GM21526 (cell line): ENCODE results near the gene GNAI1.

Experiments
- ATAC-seq: cut with Tn5 transposase; IDR thresholded peaks from one replicate; pipeline ENCODE4 v1.9.1; 2021; ENCODE audit warnings: moderate library complexity; ENCODE audit not compliant: unreplicated experiment, low FRiP score

The GNAI1 gene

DNA sequence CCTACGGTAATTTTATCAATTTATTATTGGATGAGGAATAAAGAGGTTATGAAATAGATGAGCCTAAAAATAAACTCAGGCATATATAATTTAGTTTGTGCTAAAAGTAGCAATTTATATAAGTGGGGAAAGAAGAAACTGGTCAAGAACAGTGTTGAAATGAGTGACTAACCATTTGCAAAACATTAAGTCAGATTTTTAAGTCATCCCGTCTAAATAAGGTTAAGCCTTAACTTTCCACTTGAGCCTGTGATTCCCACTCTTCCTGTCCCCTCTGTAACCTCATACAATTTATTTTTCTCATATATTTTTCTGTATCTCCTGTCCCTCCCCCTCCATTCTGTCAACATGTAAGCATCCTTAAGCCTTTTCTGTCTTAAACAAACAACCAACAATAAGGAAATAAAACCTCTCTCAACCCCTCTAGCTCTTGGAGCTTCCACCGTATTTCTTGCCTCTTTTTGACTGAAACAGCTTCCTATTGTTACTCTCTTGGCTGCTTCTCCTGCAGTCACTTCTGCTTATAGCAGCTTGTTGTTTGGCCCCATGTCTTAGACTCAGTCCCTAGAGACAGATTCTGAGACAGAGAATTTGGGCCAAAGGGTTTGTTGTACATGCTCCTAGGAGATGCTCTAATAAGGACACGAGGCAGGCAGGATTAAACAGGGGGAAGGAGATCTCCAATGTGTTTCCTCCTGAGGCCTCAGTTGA, 109.7 kb downstream of the GNAI1 start:
- no peak for ATAC-seq

DNA sequence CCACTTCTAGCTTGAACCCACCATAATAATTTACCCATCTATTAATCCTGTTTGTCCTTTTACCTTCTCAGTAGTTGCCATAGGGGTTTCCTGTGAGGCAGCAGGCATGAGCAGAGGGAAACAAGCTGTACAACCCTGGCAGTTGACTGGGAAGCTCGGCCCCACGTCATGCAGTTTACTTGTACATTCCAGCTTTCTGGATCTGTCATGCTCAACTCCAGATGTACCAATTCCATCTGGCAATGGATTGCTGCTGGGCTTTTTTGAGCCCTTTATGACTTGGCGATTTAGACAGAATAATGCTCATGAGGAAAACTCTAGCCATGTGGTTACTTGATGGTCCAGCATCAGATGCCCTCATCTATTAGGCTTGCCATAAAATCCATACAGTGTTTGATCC, 112.5 kb downstream of the GNAI1 start:
- no peak for ATAC-seq

- no peak for ATAC-seq
These were observed 113.3 kb downstream of the GNAI1 start for GRCh38 chr7:80247891-80248290.

GRCh38 chr7:80249184-80249583, 114.6 kb downstream of the GNAI1 start:
- no peak for ATAC-seq

DNA sequence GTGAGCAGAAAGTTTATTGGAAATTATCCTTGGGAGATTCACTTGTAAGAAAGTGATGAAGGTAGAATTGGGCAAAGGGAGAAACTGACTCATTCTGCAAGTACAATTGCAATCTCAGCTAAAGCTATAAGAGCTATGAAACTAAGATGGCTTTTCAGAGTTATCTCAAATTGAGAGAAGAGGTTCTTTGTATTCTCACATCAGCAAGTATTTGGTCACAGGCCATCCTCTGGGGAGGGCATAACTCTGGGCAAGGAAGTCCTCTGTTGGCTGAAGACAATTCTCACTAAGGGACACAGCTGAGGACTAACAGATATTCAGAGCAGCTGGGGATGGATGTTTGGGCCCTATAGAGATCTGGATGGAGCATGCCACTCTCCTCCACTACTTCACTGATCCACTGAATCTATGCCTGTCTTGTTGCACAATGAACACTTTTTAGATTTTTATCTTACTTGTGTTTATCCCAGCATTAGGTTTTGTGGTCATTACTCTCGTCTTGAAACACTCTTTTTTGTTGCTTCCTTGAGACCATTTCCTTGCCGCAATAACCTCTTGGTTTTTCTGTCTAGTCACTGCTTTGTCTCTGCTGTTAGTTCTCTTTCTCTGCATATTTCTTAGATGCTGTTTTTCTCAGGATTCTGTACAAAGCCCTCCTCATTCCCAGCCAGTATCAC, 115.1 kb downstream of the GNAI1 start:
- no peak for ATAC-seq

- ATAC-seq = no peak
These were observed 118.6 kb downstream of the GNAI1 start for GRCh38 chr7:80253237-80253636.

- no peak for ATAC-seq
These were observed 119.0 kb downstream of the GNAI1 start for GRCh38 chr7:80253653-80254052.

GRCh38 chr7:80255656-80256055, 121.0 kb downstream of the GNAI1 start:
- ATAC-seq = no peak

DNA sequence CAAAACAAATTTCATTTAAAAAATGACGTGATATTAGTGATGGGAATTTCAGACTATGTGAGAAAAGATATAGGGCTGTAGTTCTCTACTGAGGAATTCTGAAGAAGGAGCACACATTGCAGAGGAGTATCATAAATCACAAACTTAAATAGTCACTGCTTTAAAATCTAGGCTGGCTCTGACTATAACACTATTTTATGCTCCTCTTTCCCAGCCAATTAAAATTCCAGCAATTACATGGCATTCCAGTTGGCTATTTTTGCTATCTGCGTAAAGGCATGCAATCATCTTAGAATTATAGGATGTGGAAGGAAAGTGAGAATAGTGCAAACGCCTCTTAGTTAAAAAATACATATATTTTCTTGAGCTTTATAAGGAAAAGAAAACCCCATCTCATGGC, 123.1 kb downstream of the GNAI1 start:
- no peak for ATAC-seq

DNA sequence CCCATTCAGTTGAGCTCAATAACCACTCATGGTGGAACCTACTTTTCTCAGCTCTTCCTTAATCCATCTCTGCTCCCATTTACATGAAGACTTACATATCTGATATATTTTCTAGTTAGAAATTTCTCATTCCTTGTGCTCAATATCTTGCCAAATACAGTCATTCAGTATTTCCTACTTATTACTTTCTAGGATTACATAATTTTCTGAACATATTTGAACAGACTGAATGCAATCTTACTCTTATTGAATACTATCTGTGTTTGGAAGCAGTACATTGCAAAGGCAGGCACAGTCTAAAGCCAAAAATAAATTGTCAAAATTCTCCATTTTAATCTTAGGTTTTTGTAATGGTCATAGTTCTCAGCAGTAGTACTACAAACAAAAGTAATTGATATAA, 126.0 kb downstream of the GNAI1 start:
- no peak for ATAC-seq

DNA sequence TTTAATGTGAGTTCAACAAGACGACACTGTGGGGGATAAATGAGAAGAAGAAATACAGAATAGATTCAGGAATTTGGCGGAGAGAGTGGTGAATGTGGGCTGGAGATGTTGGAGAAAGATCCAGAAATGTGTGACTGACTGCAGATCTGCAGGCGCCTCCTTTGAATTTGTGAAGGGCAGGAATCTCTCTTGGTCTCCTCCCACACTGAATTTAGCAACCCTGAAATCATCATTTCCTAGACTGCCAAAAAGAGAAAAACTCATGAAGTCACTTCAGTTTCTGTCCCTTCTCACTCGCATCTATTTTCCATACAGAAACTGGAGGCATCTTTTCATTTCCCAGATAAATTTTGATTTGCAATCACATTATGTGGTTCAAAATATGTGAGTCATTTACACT, 128.7 kb downstream of the GNAI1 start:
- no peak for ATAC-seq

- no peak for ATAC-seq
These were observed 129.2 kb downstream of the GNAI1 start for GRCh38 chr7:80263821-80264220.

DNA sequence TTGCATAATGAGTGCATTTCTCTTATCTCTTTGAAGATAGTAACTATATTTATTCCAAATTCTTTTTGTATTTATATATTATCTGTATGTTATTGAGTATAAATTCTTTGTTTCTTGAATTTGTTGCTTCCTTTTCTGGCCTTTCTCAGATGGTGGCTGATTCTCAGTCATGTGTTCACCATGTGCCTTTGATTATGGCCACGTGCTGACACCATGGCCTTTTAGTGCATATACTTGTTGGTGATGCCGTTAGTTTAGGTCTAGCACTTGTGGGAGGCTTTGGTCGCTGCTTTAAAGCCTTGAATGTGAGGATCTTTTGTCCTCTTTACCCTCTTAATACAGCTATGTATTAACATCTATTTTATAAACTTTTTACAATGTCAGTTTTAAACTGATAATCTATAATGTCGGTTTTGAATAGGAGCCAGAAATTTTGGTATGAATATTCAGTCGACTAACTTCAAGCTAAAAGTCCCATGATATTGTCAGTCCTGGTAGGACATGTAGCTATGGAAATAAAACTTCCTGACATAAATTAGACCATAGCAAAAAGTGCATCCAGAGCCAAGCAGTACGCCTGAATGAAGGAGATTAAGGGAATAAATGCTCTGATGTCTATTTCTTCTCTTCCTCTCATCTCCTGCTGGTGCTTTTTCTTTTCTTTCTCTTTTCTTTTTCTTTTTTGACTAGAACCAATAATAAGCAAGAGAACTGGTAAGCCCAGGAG, 130.3 kb downstream of the GNAI1 start:
- no peak for ATAC-seq

DNA sequence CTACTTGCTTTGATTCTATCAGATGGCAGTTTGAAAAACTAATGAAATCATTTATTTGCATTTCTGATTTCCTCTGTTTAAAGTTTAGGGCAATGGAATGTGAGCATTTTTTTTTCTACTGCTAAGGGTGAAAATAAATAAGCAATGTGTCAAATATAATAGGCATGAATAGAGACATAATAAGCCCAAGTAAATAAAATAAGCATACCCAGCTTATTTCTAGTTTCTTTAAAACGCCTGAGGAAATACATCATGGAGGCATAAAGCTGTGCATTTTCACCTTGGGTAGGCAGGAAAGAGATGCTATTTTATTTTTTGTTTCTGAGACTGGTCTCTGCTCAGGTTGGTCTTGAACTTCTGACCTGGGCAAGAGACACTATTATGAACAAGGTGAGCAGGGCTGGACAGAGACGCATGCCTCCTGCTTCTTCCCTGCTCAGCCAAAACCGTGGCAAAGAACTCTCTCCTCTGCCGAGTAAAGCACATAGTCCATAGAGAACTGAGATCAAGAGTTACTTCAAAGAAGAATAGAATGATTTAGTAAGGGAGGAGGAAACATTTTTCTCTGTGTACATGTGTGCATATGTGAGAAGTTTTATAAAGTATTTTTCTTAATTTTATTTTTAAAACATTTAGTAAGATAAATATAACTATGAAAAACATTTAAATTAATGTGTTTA, 138.1 kb downstream of the GNAI1 start:
- no peak for ATAC-seq

DNA sequence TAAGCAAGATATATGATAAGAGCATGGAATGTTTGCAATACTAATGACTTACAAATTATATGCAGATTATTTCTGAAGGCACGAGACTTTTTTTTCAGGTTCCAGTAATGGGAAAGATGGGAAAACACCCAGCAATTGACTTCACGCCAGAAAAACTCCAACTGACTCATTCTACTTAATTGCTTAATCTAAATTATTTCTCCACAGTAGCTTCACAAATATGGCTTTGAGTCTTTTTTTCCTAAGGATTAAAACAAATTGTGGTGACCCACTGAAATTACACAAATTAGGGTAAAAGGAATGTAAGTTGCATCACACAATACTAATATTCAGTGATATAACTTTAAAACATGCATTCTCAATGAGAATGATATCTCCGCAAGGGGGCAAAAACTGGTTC, 138.7 kb downstream of the GNAI1 start:
- no peak for ATAC-seq

- no peak for ATAC-seq
These were observed 140.6 kb downstream of the GNAI1 start for GRCh38 chr7:80275192-80275605.
